ENCODE data around the gene FOXP1. TPM values are rescaled to one million over a fixed set of nuclear protein-coding genes. Genes with fewer than 3 reads are reported as not detected.

FOXP1 gene
- total RNA-seq, 1 experiment from 2014 or later, result 2.9 TPM

- BruUV-seq (replicated peaks), result no TSS peak
- Histone ChIP-seq H3K4me1 (ENCODE audit: control insufficient read depth, insufficient read depth, low read length) (no peaks in the 10 kb centered on the region), H3K4me3 (ENCODE audit: low read depth in 2 of 2, low read length in 2 of 2) (no peak overlapping the region), H3K27ac (ENCODE audit: low read length) (no peak overlapping the region), H3K36me3 (ENCODE audit: control insufficient read depth, insufficient read depth, low read length) (no peaks in the 10 kb centered on the region), H3K27me3 (ENCODE audit: control insufficient read depth, insufficient read depth, low read length) (no peaks in the 10 kb centered on the region), H3K9me3 (ENCODE audit: control insufficient read depth, insufficient read depth, low read depth, low read length) (no peaks in the 10 kb centered on the region)
- TF ChIP-seq TCF7L2 (IDR thresholded peaks at IDR 0.05; ENCODE audit: low read depth, low read length) (no peak), REST (IDR thresholded peaks at IDR 0.05; ENCODE audit: insufficient read depth in 1 of 2, low read depth in 2 of 2, low read length in 1 of 2) (no peak), SIN3A (IDR thresholded peaks at IDR 0.05; ENCODE audit: borderline replicate concordance, insufficient read depth, low read depth, low read length) (no peak), POLR2AphosphoS5 (IDR thresholded peaks at IDR 0.05; ENCODE audit: low read depth, low read length) (no peak)
- TF ChIP-seq, protein P1, sequence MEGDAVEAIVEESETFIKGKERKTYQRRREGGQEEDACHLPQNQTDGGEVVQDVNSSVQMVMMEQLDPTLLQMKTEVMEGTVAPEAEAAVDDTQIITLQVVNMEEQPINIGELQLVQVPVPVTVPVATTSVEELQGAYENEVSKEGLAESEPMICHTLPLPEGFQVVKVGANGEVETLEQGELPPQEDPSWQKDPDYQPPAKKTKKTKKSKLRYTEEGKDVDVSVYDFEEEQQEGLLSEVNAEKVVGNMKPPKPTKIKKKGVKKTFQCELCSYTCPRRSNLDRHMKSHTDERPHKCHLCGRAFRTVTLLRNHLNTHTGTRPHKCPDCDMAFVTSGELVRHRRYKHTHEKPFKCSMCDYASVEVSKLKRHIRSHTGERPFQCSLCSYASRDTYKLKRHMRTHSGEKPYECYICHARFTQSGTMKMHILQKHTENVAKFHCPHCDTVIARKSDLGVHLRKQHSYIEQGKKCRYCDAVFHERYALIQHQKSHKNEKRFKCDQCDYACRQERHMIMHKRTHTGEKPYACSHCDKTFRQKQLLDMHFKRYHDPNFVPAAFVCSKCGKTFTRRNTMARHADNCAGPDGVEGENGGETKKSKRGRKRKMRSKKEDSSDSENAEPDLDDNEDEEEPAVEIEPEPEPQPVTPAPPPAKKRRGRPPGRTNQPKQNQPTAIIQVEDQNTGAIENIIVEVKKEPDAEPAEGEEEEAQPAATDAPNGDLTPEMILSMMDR (IDR thresholded peaks at IDR 0.05), result no peak
- ATAC-seq (no peak), DNase-seq (ENCODE audit: low read depth, low spot score) (no peak)
- POLR2A ChIA-PET, result no interaction called here
- intact Hi-C loops (cut with micrococcal nuclease; ENCODE audit: unreplicated experiment) (no loop called here), in situ Hi-C loops (cut with HindIII; ENCODE audit: low pct_unique_long_range_greater_than_20kb, low sequenced_read_pairs) (no loop called here)
- CTCF ChIA-PET, result interaction anchor here (0.7 kb wide), 1 partner anchor 64 kb away, joined by 3 read pairs; no protein-coding TSS in a partner anchor
Measured at GRCh38 chr3:71384837-71385716, 198.5 kb downstream of the FOXP1 start.

DNA sequence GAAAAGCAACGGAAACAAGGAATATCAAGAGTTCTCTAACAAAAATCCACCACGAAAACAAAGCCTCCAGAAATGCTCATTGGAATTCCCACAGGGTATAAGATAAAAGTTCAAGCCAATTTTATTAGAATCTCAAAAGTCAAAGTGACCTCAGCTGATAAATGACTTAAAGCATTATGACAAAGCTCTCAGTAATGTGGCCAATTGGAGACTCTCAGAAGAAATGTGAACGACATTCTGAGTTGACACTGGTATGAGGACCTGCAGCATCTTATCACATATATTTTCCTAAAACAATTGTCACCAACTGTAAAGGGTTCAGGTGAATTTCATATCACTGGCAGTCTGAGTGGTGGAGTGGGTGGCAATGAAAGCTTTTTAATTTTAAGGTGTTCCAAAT is 199.1 kb downstream of the FOXP1 start:
- intact Hi-C loops (cut with micrococcal nuclease; ENCODE audit: unreplicated experiment), result no loop called here
- no peak overlapping the region for H3K27ac ChIP-seq (ENCODE audit: low read length)
- CTCF ChIA-PET, result interaction anchor here (0.7 kb wide), 1 partner anchor 64 kb away, joined by 3 read pairs; no protein-coding TSS in a partner anchor

More for the DNA sequence above, 199.1 kb downstream of the FOXP1 start:
- Histone ChIP-seq H3K36me3 (ENCODE audit: control insufficient read depth, insufficient read depth, low read length) (no peaks in the 10 kb centered on the region), H3K27me3 (ENCODE audit: control insufficient read depth, insufficient read depth, low read length) (no peaks in the 10 kb centered on the region), H3K4me3 (ENCODE audit: low read depth in 2 of 2, low read length in 2 of 2) (no peak overlapping the region), H3K4me1 (ENCODE audit: control insufficient read depth, insufficient read depth, low read length) (no peaks in the 10 kb centered on the region), H3K9me3 (ENCODE audit: control insufficient read depth, insufficient read depth, low read depth, low read length) (no peaks in the 10 kb centered on the region)
- ATAC-seq, result no peak
- DNase-seq (ENCODE audit: low read depth, low spot score), result no peak
- in situ Hi-C loops (cut with HindIII; ENCODE audit: low pct_unique_long_range_greater_than_20kb, low sequenced_read_pairs), result no loop called here
- TF ChIP-seq TCF7L2 (IDR thresholded peaks at IDR 0.05; ENCODE audit: low read depth, low read length), result no peak
- TF ChIP-seq SIN3A (IDR thresholded peaks at IDR 0.05; ENCODE audit: borderline replicate concordance, insufficient read depth, low read depth, low read length), result no peak
- TF ChIP-seq, protein P1 (IDR thresholded peaks at IDR 0.05), result no peak
- no peak for TF ChIP-seq POLR2AphosphoS5 (IDR thresholded peaks at IDR 0.05; ENCODE audit: low read depth, low read length)
- no peak for TF ChIP-seq REST (IDR thresholded peaks at IDR 0.05; ENCODE audit: insufficient read depth in 1 of 2, low read depth in 2 of 2, low read length in 1 of 2)
- POLR2A ChIA-PET, result no interaction called here
- no TSS peak for BruUV-seq (replicated peaks)

All from Panc1 (cell line).